ENCODE results near the gene AGPS.

GRCh38 chr2:177391822-177392372 lies 676 bp upstream of the AGPS start:
- TF ChIP-seq CTCF (IDR thresholded peaks at IDR 0.05): no peak
- TF ChIP-seq POLR2A (IDR thresholded peaks at IDR 0.05): no peak
- no peak for TF ChIP-seq EP300 (IDR thresholded peaks at IDR 0.05)
